ENCODE data around the gene MOGAT1. TPM values are rescaled to one million over a fixed set of nuclear protein-coding genes. Genes with fewer than 3 reads are reported as not detected.

The MOGAT1 gene
- total RNA-seq, 1 experiment from 2014 or later = 51.2 TPM

DNA sequence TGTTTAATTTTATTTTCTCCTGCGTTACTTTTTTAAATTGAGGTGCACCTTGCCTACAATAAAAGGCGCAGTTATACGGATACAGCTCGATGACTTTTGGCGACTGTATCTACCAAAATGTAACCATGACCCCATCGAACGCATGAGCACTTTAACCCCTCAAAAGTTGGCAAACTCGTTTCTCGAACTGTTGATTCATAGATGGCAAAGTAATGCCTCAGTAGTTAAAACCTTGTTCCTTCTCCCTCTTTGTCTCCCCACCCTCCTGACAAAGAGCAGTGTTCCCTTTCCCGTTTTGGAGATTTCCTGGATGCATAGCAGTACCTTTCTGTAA lies 577 bp downstream of the MOGAT1 start:
- intact Hi-C loops (cut with micrococcal nuclease; ENCODE audit: unreplicated experiment) = loop anchor here (5.0 kb wide), 1 partner anchor 245 kb away; no protein-coding TSS in a partner anchor
- TF ChIP-seq, protein P1, sequence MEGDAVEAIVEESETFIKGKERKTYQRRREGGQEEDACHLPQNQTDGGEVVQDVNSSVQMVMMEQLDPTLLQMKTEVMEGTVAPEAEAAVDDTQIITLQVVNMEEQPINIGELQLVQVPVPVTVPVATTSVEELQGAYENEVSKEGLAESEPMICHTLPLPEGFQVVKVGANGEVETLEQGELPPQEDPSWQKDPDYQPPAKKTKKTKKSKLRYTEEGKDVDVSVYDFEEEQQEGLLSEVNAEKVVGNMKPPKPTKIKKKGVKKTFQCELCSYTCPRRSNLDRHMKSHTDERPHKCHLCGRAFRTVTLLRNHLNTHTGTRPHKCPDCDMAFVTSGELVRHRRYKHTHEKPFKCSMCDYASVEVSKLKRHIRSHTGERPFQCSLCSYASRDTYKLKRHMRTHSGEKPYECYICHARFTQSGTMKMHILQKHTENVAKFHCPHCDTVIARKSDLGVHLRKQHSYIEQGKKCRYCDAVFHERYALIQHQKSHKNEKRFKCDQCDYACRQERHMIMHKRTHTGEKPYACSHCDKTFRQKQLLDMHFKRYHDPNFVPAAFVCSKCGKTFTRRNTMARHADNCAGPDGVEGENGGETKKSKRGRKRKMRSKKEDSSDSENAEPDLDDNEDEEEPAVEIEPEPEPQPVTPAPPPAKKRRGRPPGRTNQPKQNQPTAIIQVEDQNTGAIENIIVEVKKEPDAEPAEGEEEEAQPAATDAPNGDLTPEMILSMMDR (IDR thresholded peaks at IDR 0.05; ENCODE audit: unreplicated experiment) = no peak
- DNase-seq = no peak
- H3K27me3 Mint-ChIP-seq (ENCODE audit: unreplicated experiment) = no peaks in the 10 kb centered on the region
- H3K4me3 Mint-ChIP-seq (ENCODE audit: low read depth, unreplicated experiment) = peak overlapping the region; percentile 97
- H3K4me1 Mint-ChIP-seq (ENCODE audit: low read depth, unreplicated experiment) = peaks cover 72% of the 10 kb centered on the region
- BruUV-seq (replicated peaks) = TSS peak; percentile 26
- CTCF ChIA-PET = no interaction called here
- peak overlapping the region; percentile 98 for H3K27ac Mint-ChIP-seq (ENCODE audit: unreplicated experiment)
- no peaks in the 10 kb centered on the region for H3K9me3 Mint-ChIP-seq (ENCODE audit: low read depth, unreplicated experiment)
- peaks cover 82% of the 10 kb centered on the region for H3K36me3 Mint-ChIP-seq (ENCODE audit: insufficient read depth, unreplicated experiment)

DNA sequence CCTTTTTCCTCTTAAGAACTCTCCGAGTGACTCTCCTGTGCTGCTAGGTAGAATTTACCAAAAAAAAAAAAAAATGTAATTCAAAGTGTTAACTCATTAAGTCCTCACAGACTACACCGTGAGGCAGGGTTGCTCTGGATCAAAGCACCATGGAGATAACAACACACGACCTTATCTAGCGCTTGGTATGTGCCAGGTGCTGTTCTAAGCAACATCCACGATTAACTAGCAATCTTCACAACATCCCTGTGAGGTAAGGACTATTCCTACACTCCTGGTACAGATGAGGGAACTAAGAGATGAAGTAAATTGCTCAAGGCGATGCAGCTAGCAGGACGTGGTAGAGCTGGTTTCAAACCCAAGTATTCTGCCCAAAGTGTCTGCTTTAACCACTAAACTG lies 1.8 kb downstream of the MOGAT1 start:
- TF ChIP-seq, protein P1 (IDR thresholded peaks at IDR 0.05; ENCODE audit: unreplicated experiment) = no peak
- CTCF ChIA-PET = interaction anchor here (0.5 kb wide), 1 partner anchor 58 kb away, joined by 4 read pairs; no protein-coding TSS in a partner anchor
- DNase-seq = no peak
- Mint-ChIP-seq H3K27ac (ENCODE audit: unreplicated experiment) (peak overlapping the region; percentile 98), H3K27me3 (ENCODE audit: unreplicated experiment) (no peaks in the 10 kb centered on the region), H3K4me3 (ENCODE audit: low read depth, unreplicated experiment) (peak overlapping the region; percentile 97), H3K36me3 (ENCODE audit: insufficient read depth, unreplicated experiment) (peaks cover 83% of the 10 kb centered on the region), H3K4me1 (ENCODE audit: low read depth, unreplicated experiment) (peaks cover 72% of the 10 kb centered on the region), H3K9me3 (ENCODE audit: low read depth, unreplicated experiment) (no peaks in the 10 kb centered on the region)
- BruUV-seq (replicated peaks) = no TSS peak
- intact Hi-C loops (cut with micrococcal nuclease; ENCODE audit: unreplicated experiment) = loop anchor here (5.0 kb wide), 1 partner anchor 246 kb away; no protein-coding TSS in a partner anchor

DNA sequence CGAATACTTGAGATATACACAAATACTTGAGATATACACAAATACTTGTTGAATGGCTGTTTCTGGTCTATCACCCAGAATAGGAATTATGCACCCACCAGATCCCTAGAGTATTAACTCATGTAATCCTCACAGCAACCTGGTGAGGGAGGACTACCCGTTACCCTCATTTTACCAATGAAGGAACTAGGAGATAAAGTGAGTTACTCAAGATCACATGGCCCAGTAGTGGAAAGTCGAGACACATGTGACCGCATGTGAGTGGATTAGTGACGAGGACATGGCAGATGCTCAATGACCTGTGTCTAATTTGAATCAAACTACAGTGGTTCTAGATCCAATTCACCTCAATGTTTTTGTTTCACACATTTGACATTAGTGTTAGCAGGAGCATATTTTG lies 2.4 kb downstream of the MOGAT1 start:
- DNase-seq = peak; percentile 63
- Mint-ChIP-seq H3K9me3 (ENCODE audit: low read depth, unreplicated experiment) (no peaks in the 10 kb centered on the region), H3K27me3 (ENCODE audit: unreplicated experiment) (no peaks in the 10 kb centered on the region), H3K4me1 (ENCODE audit: low read depth, unreplicated experiment) (peaks cover 72% of the 10 kb centered on the region), H3K27ac (ENCODE audit: unreplicated experiment) (peak overlapping the region; percentile 98), H3K4me3 (ENCODE audit: low read depth, unreplicated experiment) (peak overlapping the region; percentile 97), H3K36me3 (ENCODE audit: insufficient read depth, unreplicated experiment) (peaks cover 84% of the 10 kb centered on the region)
- TF ChIP-seq, protein P1 (IDR thresholded peaks at IDR 0.05; ENCODE audit: unreplicated experiment) = no peak
- no TSS peak for BruUV-seq (replicated peaks)
- CTCF ChIA-PET = interaction anchor here (0.5 kb wide), 1 partner anchor 57 kb away, joined by 4 read pairs; no protein-coding TSS in a partner anchor
- intact Hi-C loops (cut with micrococcal nuclease; ENCODE audit: unreplicated experiment) = loop anchor here (5.0 kb wide), 1 partner anchor 247 kb away; no protein-coding TSS in a partner anchor

DNA sequence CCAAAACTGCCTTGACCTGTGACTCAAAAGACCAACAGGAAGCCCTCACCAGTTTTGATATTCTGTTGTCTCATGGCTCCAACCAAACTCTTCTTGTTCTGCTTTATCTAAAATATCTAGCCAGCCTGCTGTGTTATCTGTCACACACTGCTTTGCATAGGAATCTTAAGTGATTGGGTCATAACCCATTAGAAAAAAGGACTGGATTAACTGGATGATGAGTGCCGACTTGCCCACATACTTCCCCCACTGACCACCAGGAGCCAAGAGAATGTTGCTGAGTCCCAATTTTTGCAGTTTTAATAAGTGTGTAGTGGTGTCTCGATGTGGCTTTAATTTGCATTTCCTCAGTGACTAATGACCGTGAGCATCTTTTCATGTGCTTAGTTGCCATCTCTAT lies 6.5 kb downstream of the MOGAT1 start:
- DNase-seq = no peak
- no peaks in the 10 kb centered on the region for H3K9me3 Mint-ChIP-seq (ENCODE audit: low read depth, unreplicated experiment)
- no TSS peak for BruUV-seq (replicated peaks)
- peaks cover 95% of the 10 kb centered on the region for H3K36me3 Mint-ChIP-seq (ENCODE audit: insufficient read depth, unreplicated experiment)
- TF ChIP-seq, protein P1 (IDR thresholded peaks at IDR 0.05; ENCODE audit: unreplicated experiment) = peak; percentile 29
- H3K4me3 Mint-ChIP-seq (ENCODE audit: low read depth, unreplicated experiment) = peak overlapping the region; percentile 61
- peaks cover 76% of the 10 kb centered on the region for H3K4me1 Mint-ChIP-seq (ENCODE audit: low read depth, unreplicated experiment)
- no peaks in the 10 kb centered on the region for H3K27me3 Mint-ChIP-seq (ENCODE audit: unreplicated experiment)
- H3K27ac Mint-ChIP-seq (ENCODE audit: unreplicated experiment) = peak overlapping the region; percentile 77
- intact Hi-C loops (cut with micrococcal nuclease; ENCODE audit: unreplicated experiment) = no loop called here
- CTCF ChIA-PET = interaction anchor here (1.5 kb wide), 1 partner anchor 15 kb away, joined by 3 read pairs; no protein-coding TSS in a partner anchor
